ENCODE data around the gene COA5. TPM values are rescaled to one million over a fixed set of nuclear protein-coding genes. Genes with fewer than 3 reads are reported as not detected.

The COA5 gene
- total and polyA plus RNA-seq, 2 experiments from 2014 or later, result 33.3 to 113 TPM

- H3K36me3 Mint-ChIP-seq (ENCODE audit: low read depth), result peaks cover 19% of the 10 kb centered on the region
- no peaks in the 10 kb centered on the region for H3K4me1 ChIP-seq (ENCODE audit: insufficient read depth)
Observed at GRCh38 chr2:98577313-98577712, 31.0 kb downstream of the COA5 start.

More at GRCh38 chr2:98577313-98577712, 31.0 kb downstream of the COA5 start:
- Mint-ChIP-seq H3K27me3 (ENCODE audit: insufficient read depth, low read depth, poor library complexity) (no peaks in the 10 kb centered on the region), H3K4me1 (no peaks in the 10 kb centered on the region; the same call in 2 of the 3 replicates), H3K9me3 (no peaks in the 10 kb centered on the region), H3K27ac (no peak overlapping the region), H3K4me3 (no peak overlapping the region)
- ATAC-seq (no peak), DNase-seq (ENCODE audit: low spot score) (no peak)
- no peaks in the 10 kb centered on the region for H3K9me2 ChIP-seq (ENCODE audit: insufficient read depth)
- H3K4me2 ChIP-seq, result no peak overlapping the region
- H2AFZ ChIP-seq, result no peak overlapping the region
- no peak overlapping the region for H3K27ac ChIP-seq (ENCODE audit: low read depth)
- no peaks in the 10 kb centered on the region for H3K27me3 ChIP-seq (ENCODE audit: insufficient read depth)
- TF ChIP-seq ZNF114 (CRISPR knock-in tag; IDR thresholded peaks at IDR 0.05) (no peak), CREB1 (CRISPR knock-in tag; IDR thresholded peaks at IDR 0.05; ENCODE audit: low read depth) (no peak), ETS1 (IDR thresholded peaks at IDR 0.05) (no peak), EZH2phosphoT487 (IDR thresholded peaks at IDR 0.05; ENCODE audit: unreplicated experiment) (no peak), POLR2AphosphoS5 (IDR thresholded peaks at IDR 0.05; ENCODE audit: low read depth) (no peak), ZNF462 (CRISPR knock-in tag; IDR thresholded peaks at IDR 0.05) (no peak), ZNF331 (CRISPR knock-in tag; IDR thresholded peaks at IDR 0.05; ENCODE audit: low read depth) (no peak), NANOG (IDR thresholded peaks at IDR 0.05; ENCODE audit: borderline replicate concordance) (no peak)
- TF ChIP-seq, protein P1, sequence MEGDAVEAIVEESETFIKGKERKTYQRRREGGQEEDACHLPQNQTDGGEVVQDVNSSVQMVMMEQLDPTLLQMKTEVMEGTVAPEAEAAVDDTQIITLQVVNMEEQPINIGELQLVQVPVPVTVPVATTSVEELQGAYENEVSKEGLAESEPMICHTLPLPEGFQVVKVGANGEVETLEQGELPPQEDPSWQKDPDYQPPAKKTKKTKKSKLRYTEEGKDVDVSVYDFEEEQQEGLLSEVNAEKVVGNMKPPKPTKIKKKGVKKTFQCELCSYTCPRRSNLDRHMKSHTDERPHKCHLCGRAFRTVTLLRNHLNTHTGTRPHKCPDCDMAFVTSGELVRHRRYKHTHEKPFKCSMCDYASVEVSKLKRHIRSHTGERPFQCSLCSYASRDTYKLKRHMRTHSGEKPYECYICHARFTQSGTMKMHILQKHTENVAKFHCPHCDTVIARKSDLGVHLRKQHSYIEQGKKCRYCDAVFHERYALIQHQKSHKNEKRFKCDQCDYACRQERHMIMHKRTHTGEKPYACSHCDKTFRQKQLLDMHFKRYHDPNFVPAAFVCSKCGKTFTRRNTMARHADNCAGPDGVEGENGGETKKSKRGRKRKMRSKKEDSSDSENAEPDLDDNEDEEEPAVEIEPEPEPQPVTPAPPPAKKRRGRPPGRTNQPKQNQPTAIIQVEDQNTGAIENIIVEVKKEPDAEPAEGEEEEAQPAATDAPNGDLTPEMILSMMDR (conservative IDR thresholded peaks at IDR 0.05; ENCODE audit: low read depth in 2 of 2), result no peak; a peak in 1 of 4 replicates
- H3F3A ChIP-seq (replicated peaks; ENCODE audit: low read depth), result no peaks in the 10 kb centered on the region
- H3K79me2 ChIP-seq (replicated peaks; ENCODE audit: insufficient read depth), result no peaks in the 10 kb centered on the region
- no peak overlapping the region for H3K4me3 ChIP-seq
- H4K20me1 ChIP-seq (replicated peaks; ENCODE audit: insufficient read depth), result no peaks in the 10 kb centered on the region; the same call in none of the 2 replicates
- H3K36me3 ChIP-seq (ENCODE audit: insufficient read depth), result no peaks in the 10 kb centered on the region
